ENCODE data around the gene MAFB. TPM values are rescaled to one million over a fixed set of nuclear protein-coding genes. Genes with fewer than 3 reads are reported as not detected.

The MAFB gene
- polyA plus RNA-seq, 1 donor (not counting 4 experiments of a cell fraction or from before 2014, with no cell fraction given): 1.7 TPM

- Histone ChIP-seq H3K27ac (ENCODE audit: control insufficient read depth, insufficient read depth, low read length) (no peak overlapping the region), H3K9me1 (ENCODE audit: control insufficient read depth, extremely low read depth, insufficient read depth, low read length) (no peaks in the 10 kb centered on the region), H3K9ac (ENCODE audit: control insufficient read depth, extremely low read depth, insufficient read depth, low read length) (no peak overlapping the region), H3K4me1 (ENCODE audit: control insufficient read depth, extremely low read depth, insufficient read depth, low read length) (peaks cover 7% of the 10 kb centered on the region), H3K79me2 (ENCODE audit: control insufficient read depth, insufficient read depth, low read length) (no peaks in the 10 kb centered on the region), H3K36me3 (ENCODE audit: control insufficient read depth in 2 of 2, extremely low read depth in 1 of 2, insufficient read depth in 2 of 2, low read length in 2 of 2) (no peaks in the 10 kb centered on the region), H3K9me3 (ENCODE audit: control insufficient read depth, low read depth, low read length) (no peaks in the 10 kb centered on the region), H3K4me3 (ENCODE audit: control insufficient read depth in 2 of 3, extremely low read depth in 1 of 3, insufficient read depth in 2 of 3, low read depth in 1 of 3, low read length in 3 of 3) (no peak overlapping the region), H2AFZ (ENCODE audit: control insufficient read depth, low read length) (no peak overlapping the region), H4K20me1 (ENCODE audit: control insufficient read depth, extremely low read depth, insufficient read depth, low read length) (no peaks in the 10 kb centered on the region), H3K4me2 (ENCODE audit: control insufficient read depth, extremely low read depth, insufficient read depth, low read depth, low read length) (no peak overlapping the region), H3K27me3 (ENCODE audit: control insufficient read depth, extremely low read depth, insufficient read depth, low read length) (no peaks in the 10 kb centered on the region)
- dilution Hi-C loops (cut with MboI; ENCODE audit: extremely low pct_ligation_motif_present, low sequenced_read_pairs): loop anchor here (25.0 kb wide), 1 partner anchor 186 kb away; no protein-coding TSS in a partner anchor
- TF ChIP-seq EZH2 (IDR thresholded peaks at IDR 0.05; ENCODE audit: low read length): no peak
- TF ChIP-seq CTCF (optimal IDR thresholded peaks at IDR 0.05 in 1 of 3, IDR thresholded peaks at IDR 0.05 in 1 of 3, conservative IDR thresholded peaks at IDR 0.05 in 1 of 3; ENCODE audit: extremely low read depth in 1 of 3, insufficient read depth in 2 of 3, low read length in 3 of 3): no peak
- no peak for DNase-seq (ENCODE audit: low read depth, low spot score)
- FAIRE-seq: no peak
These were observed 15.6 kb downstream of the MAFB start for GRCh38 chr20:40673442-40673841.

- Histone ChIP-seq H3K4me2 (ENCODE audit: control insufficient read depth, extremely low read depth, insufficient read depth, low read depth, low read length) (no peak overlapping the region), H3K9me3 (ENCODE audit: control insufficient read depth, low read depth, low read length) (no peaks in the 10 kb centered on the region), H3K27me3 (ENCODE audit: control insufficient read depth, extremely low read depth, insufficient read depth, low read length) (no peaks in the 10 kb centered on the region), H3K79me2 (ENCODE audit: control insufficient read depth, insufficient read depth, low read length) (no peaks in the 10 kb centered on the region), H4K20me1 (ENCODE audit: control insufficient read depth, extremely low read depth, insufficient read depth, low read length) (no peaks in the 10 kb centered on the region), H2AFZ (ENCODE audit: control insufficient read depth, low read length) (no peak overlapping the region), H3K9me1 (ENCODE audit: control insufficient read depth, extremely low read depth, insufficient read depth, low read length) (no peaks in the 10 kb centered on the region), H3K4me3 (ENCODE audit: control insufficient read depth in 2 of 3, extremely low read depth in 1 of 3, insufficient read depth in 2 of 3, low read depth in 1 of 3, low read length in 3 of 3) (no peak overlapping the region), H3K4me1 (ENCODE audit: control insufficient read depth, extremely low read depth, insufficient read depth, low read length) (peaks cover 7% of the 10 kb centered on the region), H3K27ac (ENCODE audit: control insufficient read depth, insufficient read depth, low read length) (no peak overlapping the region), H3K9ac (ENCODE audit: control insufficient read depth, extremely low read depth, insufficient read depth, low read length) (no peak overlapping the region), H3K36me3 (ENCODE audit: control insufficient read depth in 2 of 2, extremely low read depth in 1 of 2, insufficient read depth in 2 of 2, low read length in 2 of 2) (no peaks in the 10 kb centered on the region)
- no peak for TF ChIP-seq EZH2 (IDR thresholded peaks at IDR 0.05; ENCODE audit: low read length)
- no peak for TF ChIP-seq CTCF (optimal IDR thresholded peaks at IDR 0.05 in 1 of 3, IDR thresholded peaks at IDR 0.05 in 1 of 3, conservative IDR thresholded peaks at IDR 0.05 in 1 of 3; ENCODE audit: extremely low read depth in 1 of 3, insufficient read depth in 2 of 3, low read length in 3 of 3)
- DNase-seq (ENCODE audit: low read depth, low spot score) (no peak), FAIRE-seq (no peak)
- dilution Hi-C loops (cut with MboI; ENCODE audit: extremely low pct_ligation_motif_present, low sequenced_read_pairs): loop anchor here (25.0 kb wide), 1 partner anchor 185 kb away; no protein-coding TSS in a partner anchor
These were observed 16.9 kb downstream of the MAFB start for GRCh38 chr20:40672095-40672494.
